ENCODE measurements around the gene TNKS2. TPM values are rescaled to one million over a fixed set of nuclear protein-coding genes. Genes with fewer than 3 reads are reported as not detected.

The TNKS2 gene
- total and polyA plus RNA-seq, 2 of the 13 experiments (the other 11 are each of a cell fraction or from before 2014, with no cell fraction given): 15.2 to 19.4 TPM

GRCh38 chr10:91909117-91909677, 111.0 kb downstream of the TNKS2 start, which contains the start of gene FGFBP3 (continued):
- TF ChIP-seq ZNF597 (CRISPR knock-in tag; IDR thresholded peaks at IDR 0.05) (no peak), ETV6 (CRISPR knock-in tag; conservative IDR thresholded peaks at IDR 0.05) (0 out of 2 replicates have a peak, but pooled peaks have one; percentile 11), ZMYM2 (CRISPR knock-in tag; IDR thresholded peaks at IDR 0.05) (0 out of 2 replicates have a peak, but pooled peaks have one; percentile 16), HOXA5 (CRISPR knock-in tag; IDR thresholded peaks at IDR 0.05) (peak; percentile 5; the same call in 1 of the 2 replicates), PITX1 (CRISPR knock-in tag; IDR thresholded peaks at IDR 0.05) (0 out of 2 replicates have a peak, but pooled peaks have one; percentile 2), KLF6 (CRISPR knock-in tag; IDR thresholded peaks at IDR 0.05) (0 out of 2 replicates have a peak, but pooled peaks have one; percentile 8), ZNF512B (CRISPR knock-in tag; IDR thresholded peaks at IDR 0.05; ENCODE audit: borderline replicate concordance) (0 out of 2 replicates have a peak, but pooled peaks have one; percentile 81), ARNTL (CRISPR knock-in tag; IDR thresholded peaks at IDR 0.05) (peak; percentile 48; the same call in 1 of the 2 replicates), SRSF1 (optimal IDR thresholded peaks at IDR 0.05; ENCODE audit: low read depth, low read length) (no peak), XRCC5 (optimal IDR thresholded peaks at IDR 0.05; ENCODE audit: low read length) (peak; percentile 3), TSC22D2 (CRISPR knock-in tag; IDR thresholded peaks at IDR 0.05; ENCODE audit: borderline replicate concordance) (0 out of 2 replicates have a peak, but pooled peaks have one; percentile 3), MED13 (CRISPR knock-in tag; IDR thresholded peaks at IDR 0.05) (no peak), HOXA9 (CRISPR knock-in tag; IDR thresholded peaks at IDR 0.05; ENCODE audit: borderline replicate concordance) (no peak), TBX2 (CRISPR knock-in tag; IDR thresholded peaks at IDR 0.05; ENCODE audit: borderline replicate concordance) (peak; percentile 36), SRF (IDR thresholded peaks at IDR 0.05; ENCODE audit: low read depth, low read length) (peak; percentile 65; the same call in 1 of the 2 replicates), ZNF224 (CRISPR knock-in tag; IDR thresholded peaks at IDR 0.05) (peak; percentile 97; the same call in 1 of the 2 replicates), STAT6 (CRISPR knock-in tag; IDR thresholded peaks at IDR 0.05; ENCODE audit: borderline replicate concordance) (no peak), ZNF562 (CRISPR knock-in tag; IDR thresholded peaks at IDR 0.05; ENCODE audit: borderline replicate concordance) (peak; percentile 23; the same call in 1 of the 2 replicates), USF2 (IDR thresholded peaks at IDR 0.05; ENCODE audit: low read depth, low read length) (no peak), USF2 (CRISPR knock-in tag; IDR thresholded peaks at IDR 0.05; ENCODE audit: borderline replicate concordance) (0 out of 2 replicates have a peak, but pooled peaks have one; percentile 45), PPARG (CRISPR knock-in tag; conservative IDR thresholded peaks at IDR 0.05) (0 out of 2 replicates have a peak, but pooled peaks have one; percentile 8)
